Measurements from ENCODE around the gene FKBP1A. TPM values are rescaled to one million over a fixed set of nuclear protein-coding genes. Genes with fewer than 3 reads are reported as not detected.

FKBP1A gene
- total and polyA plus RNA-seq, 2 of the 4 experiments (the other 2 are of a cell fraction): 120 to 528 TPM

GRCh38 chr20:1383623-1384404 lies 9.0 kb downstream of the FKBP1A start:
- ChIA-PET CTCF (interaction anchor here (0.7 to 0.8 kb wide), 2 partner anchors 16 to 62 kb away, joined by 3 read pairs; no protein-coding TSS in a partner anchor), POLR2A (ENCODE audit: unreplicated experiment) (interaction anchor here (0.5 kb wide), 1 partner anchor 47 kb away, joined by 3 read pairs; no protein-coding TSS in a partner anchor)
- no peak overlapping the region for H2BK120ac ChIP-seq (ENCODE audit: low read depth, low read length)
- no peak overlapping the region for H2BK20ac ChIP-seq (ENCODE audit: low read depth, low read length)
- no peaks in the 10 kb centered on the region for H3K27me3 ChIP-seq (ENCODE audit: control insufficient read depth, insufficient read depth, low read length)
- H4K20me1 ChIP-seq (ENCODE audit: insufficient read depth, low read length): peaks cover 95% of the 10 kb centered on the region
- H4K5ac ChIP-seq (ENCODE audit: low read depth, low read length): no peak overlapping the region
- H2BK5ac ChIP-seq (ENCODE audit: low read depth, low read length, poor library complexity, severe bottlenecking): no peak overlapping the region
- H3K27ac ChIP-seq (ENCODE audit: insufficient read depth, low read length): no peak overlapping the region
- H3K9me3 ChIP-seq (ENCODE audit: control insufficient read depth, insufficient read depth, low read length): no peaks in the 10 kb centered on the region
- peaks cover 42% of the 10 kb centered on the region for H3K9me1 ChIP-seq (ENCODE audit: insufficient read depth, low read length)
- intact Hi-C loops (cut with micrococcal nuclease): no loop called here
- H3K9ac ChIP-seq (ENCODE audit: low read depth, low read length): no peak overlapping the region
- H2AK5ac ChIP-seq (ENCODE audit: low read depth, low read length): no peak overlapping the region
- H3K14ac ChIP-seq (replicated peaks; ENCODE audit: low read depth, low read length): no peak overlapping the region
- no peak overlapping the region for H3K56ac ChIP-seq (ENCODE audit: extremely low read depth, insufficient read depth, low read length)
- peaks cover 26% of the 10 kb centered on the region for H3K4me1 ChIP-seq (ENCODE audit: control insufficient read depth, insufficient read depth, low read length)
- H3K4ac ChIP-seq (ENCODE audit: low read depth, low read length): no peak overlapping the region
- no TSS peak for BruUV-seq (replicated peaks)
- H3K18ac ChIP-seq (ENCODE audit: low read depth, low read length): no peak overlapping the region
- dilution Hi-C loops (cut with HindIII; ENCODE audit: low sequenced_read_pairs, unreplicated experiment): no loop called here
- no peak overlapping the region for H4K91ac ChIP-seq (ENCODE audit: insufficient read depth, low read depth, low read length)
- no CpG with 5 or more reads among the region's 5 CpGs for WGBS, 2 experiments (ENCODE audit: extremely low coverage in 2 of 2, insufficient read length in 1 of 2)
- no peak overlapping the region for H3K4me3 ChIP-seq (ENCODE audit: insufficient read depth, low read depth, low read length)
- no peak overlapping the region for H4K8ac ChIP-seq (ENCODE audit: low read depth in 2 of 2, low read length in 2 of 2)
- no peak overlapping the region for H2BK15ac ChIP-seq (ENCODE audit: low read depth, low read length)
- DNase-seq (no peak), ATAC-seq (ENCODE audit: low read depth) (no peak)
- no peak overlapping the region for H3K4me2 ChIP-seq (ENCODE audit: low read depth, low read length)
- peak overlapping the region; percentile 23; the same call in 1 of the 2 replicates for H3K23ac ChIP-seq (ENCODE audit: low read depth, low read length)
- H3K36me3 ChIP-seq (ENCODE audit: control insufficient read depth, insufficient read depth, low read length): peaks cover 2% of the 10 kb centered on the region; the same call in 1 of the 2 replicates
- H3K79me1 ChIP-seq (ENCODE audit: low read depth in 1 of 2, low read length in 2 of 2): peaks cover 6 to 87% of the 10 kb centered on the region in 2 experiments
- in situ Hi-C loops (cut with MboI; ENCODE audit: low sequenced_read_pairs): no loop called here
- H2AFZ ChIP-seq (replicated peaks; ENCODE audit: low read length, poor library complexity): no peak overlapping the region
- no peak overlapping the region for H2AK9ac ChIP-seq (replicated peaks; ENCODE audit: low read depth, low read length, poor library complexity)
- TF ChIP-seq MAZ (IDR thresholded peaks at IDR 0.05; ENCODE audit: borderline replicate concordance, low read depth, low read length) (no peak), CEBPB (IDR thresholded peaks at IDR 0.05; ENCODE audit: low read depth, low read length) (no peak), BHLHE40 (IDR thresholded peaks at IDR 0.05; ENCODE audit: low read depth, low read length) (no peak), ELK1 (IDR thresholded peaks at IDR 0.05; ENCODE audit: borderline replicate concordance, low read depth, low read length) (no peak), USF2 (IDR thresholded peaks at IDR 0.05; ENCODE audit: low read depth, low read length) (no peak), RFX5 (IDR thresholded peaks at IDR 0.05; ENCODE audit: low read depth, low read length) (no peak), CHD1 (IDR thresholded peaks at IDR 0.05; ENCODE audit: low read depth, low read length) (no peak), MAFK (IDR thresholded peaks at IDR 0.05; ENCODE audit: low read depth, low read length) (no peak), RAD21 (IDR thresholded peaks at IDR 0.05; ENCODE audit: low read length) (no peak), POLR2A (IDR thresholded peaks at IDR 0.05; ENCODE audit: low read depth, low read length) (no peak), FOS (IDR thresholded peaks at IDR 0.05; ENCODE audit: low read depth, low read length) (no peak), MXI1 (IDR thresholded peaks at IDR 0.05; ENCODE audit: borderline replicate concordance, low read depth, low read length) (no peak), RCOR1 (IDR thresholded peaks at IDR 0.05; ENCODE audit: insufficient replicate concordance, low read length) (no peak), CTCF (conservative IDR thresholded peaks at IDR 0.05; ENCODE audit: low read depth, low read length) (no peak), NFE2L2 (IDR thresholded peaks at IDR 0.05; ENCODE audit: low read depth, low read length) (no peak)
